GM18861 (cell line): ENCODE results near the gene PCYOX1L.

Experiments used
- ATAC-seq: cut with Tn5 transposase; IDR thresholded peaks from one replicate; pipeline ENCODE4 v1.9.1; 2021; ENCODE audit not compliant: unreplicated experiment

Gene PCYOX1L

DNA sequence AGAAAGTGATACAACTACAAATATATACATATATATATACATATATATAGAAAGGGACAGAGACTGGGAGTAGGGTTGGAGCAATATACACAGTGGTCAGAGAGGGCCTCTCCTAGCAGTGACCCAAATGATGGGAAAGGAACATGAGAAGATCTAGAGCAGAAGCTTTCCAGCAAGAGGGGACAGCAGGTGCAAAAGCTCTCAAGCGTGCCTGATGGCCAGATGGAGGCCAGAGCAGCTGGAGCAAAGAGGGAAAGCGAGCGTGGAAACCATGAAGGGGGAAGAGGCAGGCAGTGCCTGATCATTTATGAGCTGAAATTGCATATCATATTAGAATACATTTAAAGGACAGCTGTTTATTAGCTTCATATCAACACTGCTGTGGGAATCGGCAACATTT lies 20.1 kb upstream of the PCYOX1L start:
- no peak for ATAC-seq

DNA sequence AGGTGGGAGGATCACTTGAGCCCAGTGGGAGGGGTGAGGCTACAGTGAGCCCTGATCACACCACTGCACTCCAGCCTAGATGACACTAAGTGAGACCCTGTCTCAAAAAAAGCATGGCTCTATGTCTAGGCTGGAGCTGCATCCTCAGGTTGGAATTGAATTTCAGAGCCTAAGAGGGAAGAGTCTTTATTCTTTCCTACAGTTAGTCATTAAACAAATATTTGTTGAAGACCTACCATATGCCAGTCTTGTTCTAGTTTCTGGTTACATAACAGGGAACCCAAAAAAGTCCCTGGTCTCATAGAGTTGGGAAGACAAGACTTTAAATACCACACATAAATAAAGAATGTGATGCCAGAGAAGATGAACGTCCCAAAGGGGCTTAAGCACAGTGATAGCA lies 19.5 kb upstream of the PCYOX1L start:
- ATAC-seq, result no peak

DNA sequence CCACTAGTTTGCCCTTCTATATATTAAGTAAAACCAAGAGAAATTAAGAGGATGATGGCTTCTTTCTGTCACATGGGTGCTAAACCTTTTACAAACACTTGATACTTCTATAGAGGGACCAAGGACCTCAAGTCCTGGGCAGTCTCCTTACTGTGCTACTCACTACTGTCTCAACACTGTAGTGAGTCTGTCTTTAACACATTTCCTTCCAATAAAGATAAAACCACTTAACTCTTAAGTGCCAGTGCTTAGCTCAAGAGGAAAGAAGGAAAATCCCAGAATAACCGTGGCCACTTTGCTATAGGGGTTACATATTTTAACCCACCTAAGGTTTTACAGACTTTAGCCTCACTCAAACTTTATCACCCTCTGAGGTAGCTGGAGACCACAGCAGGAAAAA lies 16.9 kb upstream of the PCYOX1L start:
- ATAC-seq, result no peak

DNA sequence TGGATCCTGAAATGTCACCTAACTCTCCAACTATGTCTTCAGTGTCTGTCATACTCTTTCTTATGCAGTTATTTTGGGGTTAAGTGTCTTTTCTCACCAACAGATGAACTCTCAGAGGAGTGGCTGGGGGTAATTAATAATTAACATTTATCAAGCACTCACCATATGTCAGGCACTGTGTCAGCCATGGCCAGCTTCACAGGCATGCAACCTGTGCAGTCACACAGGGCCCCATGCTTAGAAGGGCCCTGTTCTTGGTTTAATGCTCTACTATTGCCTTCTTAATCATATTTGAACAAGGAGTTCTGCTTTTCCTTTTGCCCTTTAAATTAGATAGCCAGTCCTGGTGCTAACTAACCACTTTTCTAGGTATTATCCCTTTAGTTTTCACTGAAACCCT lies 16.0 kb upstream of the PCYOX1L start:
- ATAC-seq, result peak; percentile 33

DNA sequence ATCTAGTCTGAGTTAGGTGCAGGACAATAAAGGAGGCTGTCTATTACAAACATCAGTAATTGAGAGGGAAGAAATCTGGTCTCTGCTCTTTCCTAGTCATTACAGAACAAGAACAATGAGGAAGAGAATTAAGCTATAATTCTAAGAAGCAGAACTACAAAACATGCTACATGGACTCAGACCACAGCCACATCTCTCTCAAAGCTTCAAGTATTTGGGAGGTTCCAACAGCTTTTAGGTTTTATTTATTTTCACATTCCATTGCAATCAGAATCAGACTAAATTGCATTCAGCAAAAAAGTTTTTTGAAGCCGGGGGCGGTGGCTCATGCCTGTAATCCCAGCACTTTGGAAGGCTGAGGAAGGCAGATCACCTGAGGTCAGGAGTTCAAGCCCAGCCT lies 13.7 kb upstream of the PCYOX1L start:
- no peak for ATAC-seq

DNA sequence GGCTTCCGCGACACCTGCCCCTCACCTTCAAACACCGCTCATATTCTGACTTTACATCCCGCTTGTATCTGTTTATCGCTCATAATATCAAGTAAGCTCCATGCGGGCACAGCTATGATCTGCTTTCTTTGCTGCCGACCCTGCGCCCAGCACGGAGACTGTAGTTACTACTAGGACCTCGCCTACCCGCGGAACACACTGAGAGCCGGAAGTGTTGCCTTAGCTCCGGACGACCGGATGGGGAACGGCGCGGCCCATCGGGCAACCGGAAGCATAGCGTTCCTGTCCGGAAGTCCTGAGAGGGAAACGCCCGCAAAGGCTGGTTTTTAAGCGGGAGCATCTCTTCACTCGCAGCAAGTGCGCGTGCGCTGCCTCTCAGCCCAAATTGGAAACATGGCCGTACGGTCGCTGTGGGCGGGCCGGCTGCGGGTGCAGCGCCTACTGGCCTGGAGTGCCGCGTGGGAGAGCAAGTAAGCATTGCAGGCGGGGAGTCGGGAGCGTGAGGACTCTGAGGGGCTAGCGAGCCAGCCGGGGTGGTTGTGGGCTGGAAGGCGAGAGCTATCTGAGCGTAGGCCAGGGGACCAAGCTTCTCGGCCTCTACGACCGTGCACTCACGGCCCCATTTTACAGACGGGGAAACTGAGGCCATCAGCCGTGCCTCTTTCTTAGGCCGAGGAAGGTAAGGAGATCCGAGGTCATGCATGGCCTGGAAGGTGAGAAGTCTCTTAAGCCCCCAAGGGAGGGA lies 12.5 kb upstream of the PCYOX1L start, which contains the start of gene GRPEL2:
GRPEL2 (plus strand) TSS at position 353 of the 745 bp plus-strand sequence; CDS start at position 394, 41 bp downstream.
- ATAC-seq, result peak; percentile 94

DNA sequence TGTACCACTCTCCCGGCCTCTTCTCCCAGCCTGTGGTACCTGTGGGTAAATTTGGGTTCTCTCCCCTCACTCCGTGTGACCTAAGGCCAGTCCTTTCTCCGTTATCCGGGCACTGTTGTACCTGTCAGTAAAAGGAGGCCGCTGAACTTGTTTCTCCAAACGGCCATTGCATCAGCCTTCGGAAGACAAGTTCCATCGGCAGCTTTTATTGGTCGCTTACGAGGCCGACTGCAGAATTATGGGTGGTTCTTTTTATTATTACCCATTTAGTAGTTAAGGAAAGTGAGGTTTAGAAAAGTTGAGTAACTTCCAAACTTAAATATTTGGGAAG lies 12.0 kb upstream of the PCYOX1L start:
- no peak for ATAC-seq

DNA sequence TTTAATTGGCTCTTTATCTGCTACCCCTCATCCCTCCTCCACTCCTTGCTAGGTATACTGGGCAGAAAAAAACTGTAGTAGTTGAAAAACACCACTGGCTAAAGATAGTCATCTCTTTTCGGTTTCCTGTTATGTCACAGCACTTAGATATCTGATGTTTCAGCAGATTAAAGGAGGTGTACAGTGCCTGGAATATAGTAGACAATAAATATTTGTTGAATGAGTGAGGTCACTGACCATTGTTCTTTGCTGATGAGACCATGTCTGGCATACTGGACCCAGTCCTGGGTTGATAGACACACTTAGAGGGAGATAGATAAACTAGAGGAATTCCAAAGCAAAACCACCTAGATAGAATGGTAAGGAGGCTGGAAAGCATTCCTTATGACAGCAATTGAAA lies 9.3 kb upstream of the PCYOX1L start:
- ATAC-seq, result no peak

DNA sequence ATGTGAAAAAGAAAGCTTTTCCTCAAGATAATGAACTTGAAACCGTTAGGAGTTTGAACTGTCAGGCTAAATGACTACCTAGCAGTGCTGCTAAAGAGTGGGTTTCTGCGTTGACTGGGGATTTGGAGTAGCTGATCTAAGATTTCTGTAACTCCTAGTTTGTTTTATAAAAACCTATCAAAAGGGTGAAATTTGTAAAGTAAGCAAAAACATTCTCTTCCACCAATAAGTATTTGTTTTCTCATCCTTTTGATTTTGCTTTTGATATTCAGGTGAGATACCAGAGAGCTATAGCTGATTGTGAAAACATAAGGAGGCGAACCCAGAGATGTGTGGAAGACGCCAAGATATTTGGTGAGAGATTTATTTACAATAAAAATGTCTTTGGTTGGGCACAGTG lies 8.5 kb upstream of the PCYOX1L start:
- ATAC-seq, result no peak

DNA sequence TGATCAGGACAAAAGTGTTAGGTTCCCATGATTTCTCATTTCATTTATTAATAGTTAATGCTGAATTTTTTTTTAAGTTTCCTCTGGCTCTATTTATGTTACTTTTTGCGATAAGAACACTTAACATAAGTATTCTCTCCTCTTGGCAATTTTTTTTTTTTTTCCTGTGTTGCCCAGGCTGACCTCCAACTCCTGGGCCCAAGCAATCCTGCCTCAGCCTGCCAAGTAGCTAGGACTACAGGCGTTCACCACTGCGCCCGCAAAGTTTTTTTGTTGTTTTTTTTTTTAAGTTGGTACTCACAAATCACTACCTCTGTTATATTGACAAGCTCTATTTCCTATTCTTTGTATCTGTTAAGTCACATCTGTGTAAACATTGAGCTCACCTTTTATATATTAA lies 5.7 kb upstream of the PCYOX1L start:
- no peak for ATAC-seq

DNA sequence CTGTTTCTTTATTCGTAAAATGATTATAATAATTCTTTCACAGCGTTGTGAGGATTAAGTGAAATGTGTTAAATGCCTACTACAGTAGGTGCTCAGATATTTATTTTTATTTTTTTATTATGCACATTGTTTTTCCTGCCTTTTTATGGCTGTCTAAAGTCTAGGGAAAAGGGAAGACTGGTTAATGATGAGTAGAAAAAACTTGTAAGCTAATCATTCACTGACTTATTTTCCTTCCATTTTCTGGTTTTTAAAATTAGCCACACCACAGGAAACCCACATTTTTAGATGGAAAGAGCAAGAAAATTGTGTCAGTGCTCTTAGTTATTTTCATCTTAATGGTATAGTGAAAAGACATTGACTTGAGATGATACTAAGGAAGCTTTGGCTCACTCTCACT lies 3.9 kb upstream of the PCYOX1L start:
- no peak for ATAC-seq

DNA sequence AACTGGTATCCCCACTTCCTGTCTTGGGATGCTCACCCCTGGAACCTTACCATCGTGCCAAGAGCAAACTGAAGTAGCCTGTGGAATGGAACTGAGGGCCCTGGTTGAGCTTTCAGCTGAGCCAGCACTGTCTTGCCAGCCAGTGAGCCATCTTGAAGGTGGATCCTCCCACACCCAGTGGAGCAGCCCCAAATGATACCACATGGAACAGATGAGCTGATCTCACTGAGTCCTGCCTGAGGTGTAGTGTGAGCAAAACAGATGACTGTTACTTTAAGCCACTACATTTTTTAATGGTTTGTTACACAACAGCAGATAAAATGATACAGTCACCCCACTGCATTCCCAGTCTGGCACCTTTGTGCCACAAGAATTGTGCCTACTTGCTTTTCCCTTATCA lies 2.2 kb upstream of the PCYOX1L start:
- no peak for ATAC-seq

DNA sequence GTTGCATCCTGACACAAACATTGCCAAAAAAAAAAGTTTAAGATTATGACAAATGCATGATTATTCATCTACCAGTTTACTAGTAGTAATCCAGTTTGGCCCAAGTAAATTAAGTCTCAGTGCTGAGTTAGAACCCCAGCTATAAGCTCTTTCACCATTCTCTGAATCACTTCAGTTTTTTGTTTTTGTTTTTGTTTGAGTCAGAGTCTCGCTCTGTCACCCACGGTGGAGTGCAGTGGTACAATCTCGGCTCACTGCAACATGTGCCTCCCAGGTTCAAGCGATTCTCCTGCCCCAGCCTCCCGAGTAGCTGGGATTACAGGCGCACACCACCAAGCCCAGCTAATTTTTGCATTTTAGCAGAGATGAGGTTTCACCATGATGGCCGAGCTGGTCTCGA lies 1.5 kb upstream of the PCYOX1L start:
- no peak for ATAC-seq

DNA sequence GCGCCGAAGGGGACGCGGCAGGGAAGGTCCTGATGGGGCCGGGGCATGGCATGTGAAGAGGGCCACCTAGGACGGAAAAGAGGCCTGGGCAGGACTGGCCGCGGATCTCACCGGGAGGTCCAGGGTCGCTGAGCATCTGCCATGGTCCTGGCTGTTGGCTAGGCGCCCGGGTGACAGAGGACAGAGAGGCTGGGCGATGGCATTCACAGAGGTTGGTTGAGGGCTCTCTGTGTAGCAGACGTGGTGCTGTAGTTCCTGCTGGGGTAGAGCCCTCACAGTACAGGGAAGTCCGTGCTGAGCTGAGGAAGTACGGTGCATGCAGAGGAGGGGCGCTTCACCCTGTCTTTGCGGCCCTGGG lies 427 bp downstream of the PCYOX1L start:
- ATAC-seq, result no peak

DNA sequence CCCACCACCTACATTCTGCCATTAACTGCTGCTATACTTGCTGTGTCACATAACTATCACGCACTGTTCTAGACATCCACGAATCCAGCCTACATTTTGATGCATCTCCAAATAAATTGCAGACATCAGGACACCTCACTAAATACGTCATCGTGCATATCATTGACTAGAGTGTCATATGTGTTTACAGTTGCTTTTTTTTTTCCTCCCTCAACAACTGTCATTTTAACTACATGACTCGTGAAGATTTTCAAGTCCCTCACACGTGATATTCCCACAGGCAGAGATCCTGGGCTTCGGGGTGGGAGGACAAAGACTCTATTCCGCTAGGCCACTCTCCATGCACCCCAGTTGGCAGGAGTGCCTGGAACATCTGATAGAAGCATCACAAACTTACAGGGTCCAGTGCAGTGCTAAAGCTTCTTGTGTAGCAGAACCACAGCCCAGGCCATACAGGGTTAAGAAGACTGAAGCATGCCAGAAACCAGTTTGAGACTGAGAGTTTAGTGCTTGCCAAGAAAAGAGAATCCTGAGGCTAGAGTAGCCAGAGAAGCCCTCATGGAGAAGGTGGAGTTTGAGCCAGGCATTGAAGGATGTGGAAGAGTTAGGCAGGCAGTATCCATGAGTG lies 1.1 kb downstream of the PCYOX1L start:
- ATAC-seq, result no peak

DNA sequence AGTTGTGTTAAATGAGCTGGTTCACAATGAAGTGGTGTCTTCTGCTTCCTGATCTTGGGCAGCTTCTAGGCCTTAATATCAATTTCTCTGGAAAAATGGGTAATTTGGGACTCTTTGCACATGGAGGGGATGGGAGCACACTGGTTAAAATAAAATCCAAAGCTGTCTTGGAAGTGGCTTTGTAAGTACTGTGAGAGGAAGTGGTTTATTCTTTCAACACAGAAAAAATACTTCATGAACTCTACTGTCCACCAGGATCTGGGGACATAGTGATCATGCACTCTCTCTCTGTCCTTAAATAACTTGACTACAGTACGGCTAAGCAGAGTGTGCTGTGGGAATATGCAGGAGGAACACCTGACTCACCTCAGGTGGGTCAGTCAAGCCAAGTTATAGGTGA lies 2.4 kb downstream of the PCYOX1L start:
- ATAC-seq, result no peak

DNA sequence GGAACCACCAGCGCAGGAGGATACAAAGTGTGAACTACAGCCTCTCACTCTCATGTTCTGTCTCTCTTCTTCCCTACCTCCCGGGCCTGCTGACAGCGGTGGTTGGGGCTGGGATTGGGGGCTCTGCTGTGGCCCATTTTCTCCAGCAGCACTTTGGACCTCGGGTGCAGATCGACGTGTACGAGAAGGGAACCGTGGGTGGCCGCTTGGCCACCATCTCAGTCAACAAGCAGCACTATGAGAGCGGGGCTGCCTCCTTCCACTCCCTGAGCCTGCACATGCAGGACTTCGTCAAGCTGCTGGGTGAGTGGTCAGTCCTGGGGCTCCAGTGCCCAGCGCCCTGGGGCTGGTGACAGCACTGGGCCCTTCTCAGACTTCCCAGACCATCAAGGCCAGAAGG lies 4.7 kb downstream of the PCYOX1L start:
- ATAC-seq, result no peak

DNA sequence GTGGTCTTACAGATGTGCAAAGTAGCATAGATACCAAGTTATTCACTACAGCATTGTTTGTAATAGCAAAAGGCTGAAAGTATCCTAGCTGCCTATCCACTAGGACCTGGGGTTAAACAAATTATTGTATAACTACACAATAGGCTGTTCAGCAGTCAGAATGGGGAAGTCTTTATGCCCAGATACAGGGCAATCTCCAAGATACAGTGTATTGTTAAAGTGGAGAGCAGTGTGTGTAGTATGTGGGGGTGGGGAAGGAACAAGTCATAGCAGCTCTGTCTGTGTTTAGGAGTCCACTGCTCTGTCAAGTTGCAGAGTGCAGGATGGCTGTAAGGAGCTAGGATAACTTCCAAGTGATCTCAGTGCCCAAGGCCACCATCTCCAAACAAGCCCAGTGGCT lies 5.5 kb downstream of the PCYOX1L start:
- ATAC-seq, result no peak

DNA sequence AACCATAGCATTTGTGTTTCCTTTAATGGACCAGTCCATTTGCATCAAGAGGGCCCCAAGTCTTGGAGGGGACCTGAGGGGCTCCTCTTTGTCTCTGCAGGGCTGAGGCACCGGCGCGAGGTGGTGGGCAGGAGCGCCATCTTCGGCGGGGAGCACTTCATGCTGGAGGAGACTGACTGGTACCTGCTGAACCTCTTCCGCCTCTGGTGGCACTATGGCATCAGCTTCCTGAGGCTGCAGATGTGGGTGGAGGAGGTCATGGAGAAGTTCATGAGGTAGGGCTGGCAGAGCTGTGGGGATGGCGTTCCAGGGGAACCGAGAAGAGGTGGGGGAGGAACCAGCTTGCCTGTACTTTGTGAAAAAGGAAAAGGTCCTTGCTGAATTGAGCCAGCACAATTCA lies 6.1 kb downstream of the PCYOX1L start:
- no peak for ATAC-seq

DNA sequence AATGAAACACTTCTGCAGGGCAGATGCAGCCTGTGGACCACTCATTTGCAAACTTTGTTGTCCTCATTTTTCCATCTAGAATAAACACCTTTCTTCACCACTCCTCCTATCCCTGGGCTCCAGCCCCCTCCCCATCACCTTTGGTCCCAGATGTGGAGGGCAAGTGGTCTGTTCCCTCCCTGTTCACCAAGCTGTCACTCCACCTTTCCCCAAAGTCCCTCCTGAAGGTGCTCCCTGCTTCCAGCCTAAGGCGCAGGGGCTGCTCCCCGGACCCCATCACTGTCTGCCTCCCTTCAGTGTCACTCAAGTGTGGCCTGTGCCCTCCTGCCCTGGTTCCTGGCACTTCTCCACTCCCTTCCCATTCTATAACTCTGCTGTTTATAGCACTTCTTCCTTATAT lies 6.9 kb downstream of the PCYOX1L start:
- no peak for ATAC-seq

DNA sequence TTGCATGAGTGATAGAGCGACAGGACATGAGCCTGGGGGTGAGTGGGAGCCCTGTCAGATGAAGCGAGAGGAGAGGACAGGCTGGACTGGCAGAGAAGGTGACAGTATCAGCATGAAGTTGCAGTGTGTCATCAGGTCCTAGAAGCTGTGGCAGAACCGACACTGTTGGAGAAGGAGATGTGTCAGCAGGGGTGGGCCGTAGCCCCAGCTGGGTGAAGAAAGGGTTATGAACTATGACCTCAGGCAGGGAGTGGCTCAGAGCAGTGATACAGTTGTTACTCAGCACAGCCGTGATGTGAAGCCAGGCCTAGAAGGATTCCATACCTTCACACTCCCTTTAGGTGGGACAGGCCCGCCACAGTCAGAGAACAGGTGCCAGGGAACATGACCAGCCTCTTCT lies 7.6 kb downstream of the PCYOX1L start:
- ATAC-seq, result no peak

DNA sequence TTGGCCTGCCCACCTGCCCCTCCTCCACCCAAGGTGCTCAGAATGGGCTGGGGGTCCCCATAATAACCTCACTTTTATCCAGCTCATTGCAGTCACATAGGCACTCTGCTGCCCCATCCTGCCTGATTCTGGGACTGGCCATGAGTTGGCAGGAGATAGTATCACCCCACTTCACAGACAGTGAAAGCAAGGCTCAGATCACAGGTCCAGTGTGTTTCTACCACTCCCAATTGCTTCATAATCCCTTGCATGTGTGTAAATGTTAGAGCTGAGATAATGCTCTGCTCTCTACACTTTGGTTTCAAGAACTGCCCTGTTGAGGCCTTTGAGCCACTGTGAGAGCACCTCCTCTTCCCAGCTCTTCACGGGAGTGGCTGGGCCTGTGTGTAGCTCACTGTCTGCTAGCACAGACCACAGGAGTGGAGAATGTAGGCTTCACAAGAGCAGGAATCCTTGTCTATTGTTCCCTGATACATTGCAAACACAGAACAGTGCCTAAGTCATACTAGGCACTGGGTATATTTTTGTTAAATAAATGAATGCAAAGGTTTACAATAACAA lies 8.4 kb downstream of the PCYOX1L start:
- ATAC-seq, result no peak
